Common myeloid progenitor, CD34-positive (primary cell): ENCODE results near the gene ARHGAP10.
"Not testable (repeated sequence)": the region's sequence is repeated elsewhere in the genome, so short reads cannot be mapped to it uniquely, and the experiment has no call there.

Source experiments
- CTCF ChIA-PET: fragments of 350-600 bp; sonication (Branson Sonifier 250); formaldehyde crosslinking; loops from one replicate; lab custom pipeline; 2021; ENCODE audit warnings: antibody characterized with exemption; lab: Charles Lee
- POLR2A ChIA-PET: fragments of 350-600 bp; sonication (Branson Sonifier 250); formaldehyde crosslinking; loops from one replicate; lab custom pipeline; 2021; ENCODE audit warnings: antibody characterized with exemption; lab: Charles Lee
- DNase-seq, 3 donors: peaks; one replicate each; pipeline versions ENCODE4 v3.0.0 to v3.0.0-alpha.2; 2013
- H3K27ac ChIP-seq, 2 experiments: 1 replicate in 1 of 2; 2 replicates in 1 of 2; pipeline ENCODE4 v1.7.0; 2013; ENCODE audit warnings: inconsistent platforms in 2 of 2, low read length in 2 of 2, mild to moderate bottlenecking in 2 of 2, low read depth in 1 of 2, moderate library complexity in 1 of 2; ENCODE audit not compliant: severe bottlenecking in 2 of 2, insufficient read depth in 1 of 2, poor library complexity in 1 of 2
- H3K27me3 ChIP-seq, 5 experiments: replicated peaks in 2 of 5; 1 replicate in 3 of 5; 2 replicates in 2 of 5; pipeline versions ENCODE4 v1.6.1 to v1.7.0; 2013; ENCODE audit warnings: low read length in 4 of 5, mild to moderate bottlenecking in 2 of 5, moderate library complexity in 2 of 5, inconsistent platforms in 1 of 5; ENCODE audit not compliant: insufficient read depth in 5 of 5, control insufficient read depth in 4 of 5
- H3K36me3 ChIP-seq, 4 experiments: 1 replicate in 2 of 4; 2 replicates in 2 of 4; pipeline versions ENCODE4 v1.6.1 to v1.7.0; 2013; ENCODE audit warnings: low read length in 3 of 4, control low read depth in 1 of 4, mild to moderate bottlenecking in 1 of 4; ENCODE audit not compliant: control insufficient read depth in 4 of 4, insufficient read depth in 4 of 4
- H3K4me1 ChIP-seq, 4 experiments: 1 replicate in 3 of 4; 2 replicates in 1 of 4; pipeline versions ENCODE4 v1.6.1 to v1.7.1; 2013; ENCODE audit warnings: low read length in 3 of 4, mild to moderate bottlenecking in 3 of 4, control low read depth in 1 of 4, inconsistent platforms in 1 of 4, moderate library complexity in 1 of 4; ENCODE audit not compliant: control insufficient read depth in 4 of 4, insufficient read depth in 4 of 4; ENCODE audit errors: control extremely low read depth in 1 of 4
- H3K4me3 ChIP-seq, 7 experiments: 1 replicate in 4 of 7; 2 replicates in 3 of 7; pipeline versions ENCODE4 v1.5.1 to v1.7.0; 2013; ENCODE audit warnings: mild to moderate bottlenecking in 7 of 7, low read length in 6 of 7, moderate library complexity in 6 of 7, inconsistent platforms in 2 of 7, low read depth in 2 of 7, control low read depth in 1 of 7; ENCODE audit not compliant: insufficient read depth in 4 of 7, control insufficient read depth in 1 of 7; ENCODE audit errors: extremely low read depth in 1 of 7
- H3K9me3 ChIP-seq, 5 experiments: 1 replicate in 4 of 5; 2 replicates in 1 of 5; pipeline versions ENCODE4 v1.6.1 to v1.7.1; 2013; ENCODE audit warnings: low read length in 4 of 5, mild to moderate bottlenecking in 2 of 5, inconsistent platforms in 1 of 5, low read depth in 1 of 5, moderate library complexity in 1 of 5; ENCODE audit not compliant: control insufficient read depth in 4 of 5, insufficient read depth in 2 of 5; ENCODE audit errors: control extremely low read depth in 1 of 5
- WGBS: methylation state at CpG from one replicate; pipeline ENCODE4 v1.1.5; 2013; ENCODE audit not compliant: insufficient coverage; 5-methylcytosine and 5-hydroxymethylcytosine counted together

Gene ARHGAP10

GRCh38 chr4:147885216-147885615, 153.3 kb downstream of the ARHGAP10 start:
- WGBS = 86% methylated on average over 1 of the region's 1 CpG
- DNase-seq, CTCF ChIA-PET, H3K27me3 ChIP-seq, POLR2A ChIA-PET, H3K4me3 ChIP-seq, H3K27ac ChIP-seq, H3K36me3 ChIP-seq, H3K9me3 ChIP-seq: not testable (repeated sequence)
- H3K4me1 ChIP-seq = peaks cover 0 to 10% (median 8%) of the 10 kb centered on the region in 4 experiments

- no peak overlapping the region for H3K27ac ChIP-seq
- ChIA-PET CTCF (interaction anchor here (1.3 to 2.1 kb wide), 2 partner anchors 8 to 12 kb away, joined by 3 to 5 read pairs; no protein-coding TSS in a partner anchor), POLR2A (no interaction called here)
- no peaks in the 10 kb centered on the region for H3K27me3 ChIP-seq
- H3K4me1 ChIP-seq = peaks cover 0 to 10% (median 8%) of the 10 kb centered on the region in 4 experiments
- DNase-seq = peak in 1 of 3 donors; percentile 4
- no peak overlapping the region for H3K4me3 ChIP-seq
- 93% methylated on average over 3 of the region's 6 CpGs for WGBS
- peaks cover 0 to 19% (median 0%) of the 10 kb centered on the region in 5 experiments for H3K9me3 ChIP-seq
- peaks cover 0 to 4% (median 0%) of the 10 kb centered on the region in 4 experiments for H3K36me3 ChIP-seq
Observed at GRCh38 chr4:147891476-147892115, 159.7 kb downstream of the ARHGAP10 start.

- Histone ChIP-seq H3K4me3 (no peak overlapping the region), H3K36me3 (no peaks in the 10 kb centered on the region), H3K27me3 (no peaks in the 10 kb centered on the region), H3K27ac (no peak overlapping the region), H3K4me1 (no peaks in the 10 kb centered on the region), H3K9me3 (peaks cover 0 to 17% (median 6%) of the 10 kb centered on the region in 5 experiments)
- ChIA-PET CTCF (interaction anchor here (0.7 kb wide), 1 partner anchor 72 kb away, joined by 4 read pairs; no protein-coding TSS in a partner anchor), POLR2A (no interaction called here)
- no peak for DNase-seq
- no CpG with 5 or more reads among the region's 2 CpGs for WGBS
Observed at GRCh38 chr4:147899512-147899911, 167.6 kb downstream of the ARHGAP10 start.

- Histone ChIP-seq H3K4me1 (no peaks in the 10 kb centered on the region), H3K27me3 (no peaks in the 10 kb centered on the region), H3K36me3 (no peaks in the 10 kb centered on the region), H3K9me3 (peaks cover 0 to 9% (median 6%) of the 10 kb centered on the region in 5 experiments), H3K4me3 (no peak overlapping the region), H3K27ac (no peak overlapping the region)
- CTCF ChIA-PET = no interaction called here
- no CpG with 5 or more reads among the region's 2 CpGs for WGBS
- POLR2A ChIA-PET = no interaction called here
- no peak for DNase-seq
Observed at GRCh38 chr4:147901388-147901787, 169.5 kb downstream of the ARHGAP10 start.

GRCh38 chr4:147901916-147902315, 170.0 kb downstream of the ARHGAP10 start:
- ChIA-PET POLR2A (no interaction called here), CTCF (no interaction called here)
- DNase-seq = no peak
- Histone ChIP-seq H3K9me3 (peaks cover 0 to 9% (median 6%) of the 10 kb centered on the region in 5 experiments), H3K36me3 (no peaks in the 10 kb centered on the region), H3K4me1 (no peaks in the 10 kb centered on the region), H3K4me3 (no peak overlapping the region), H3K27me3 (no peaks in the 10 kb centered on the region), H3K27ac (no peak overlapping the region)
- WGBS = no CpG with 5 or more reads among the region's 2 CpGs

- Histone ChIP-seq H3K4me1 (no peaks in the 10 kb centered on the region), H3K36me3 (no peaks in the 10 kb centered on the region), H3K4me3 (no peak overlapping the region), H3K27ac (no peak overlapping the region), H3K27me3 (no peaks in the 10 kb centered on the region), H3K9me3 (no peaks in the 10 kb centered on the region)
- peak in 1 of 3 donors; percentile 6 for DNase-seq
- WGBS = no CpG with 5 or more reads among the region's 2 CpGs
- CTCF ChIA-PET = no interaction called here
- POLR2A ChIA-PET = no interaction called here
Observed at GRCh38 chr4:147909225-147909624, 177.3 kb downstream of the ARHGAP10 start.

- H3K4me3 ChIP-seq = no peak overlapping the region
- H3K36me3 ChIP-seq = no peaks in the 10 kb centered on the region
- no peaks in the 10 kb centered on the region for H3K4me1 ChIP-seq
- no peak overlapping the region for H3K27ac ChIP-seq
- DNase-seq = no peak
- POLR2A ChIA-PET = interaction anchor here (0.6 kb wide), 1 partner anchor 14 kb away, joined by 6 read pairs; no protein-coding TSS in a partner anchor
- CTCF ChIA-PET = no interaction called here
- 80% methylated on average over 1 of the region's 3 CpGs for WGBS
- H3K27me3 ChIP-seq = no peaks in the 10 kb centered on the region
- no peaks in the 10 kb centered on the region for H3K9me3 ChIP-seq
Observed at GRCh38 chr4:147910315-147910714, 178.4 kb downstream of the ARHGAP10 start.
